GM12878 (cell line): Measurements from ENCODE around the gene MAL. TPM values are rescaled to one million over a fixed set of nuclear protein-coding genes. Genes with fewer than 3 reads are reported as not detected.

Experiments used
- ATAC-seq: fragments of 200-7000 bp; cut with Tn5 transposase; 3 replicates; pipeline ENCODE4 v1.9.1; 2020; ENCODE audit warnings: mild to moderate bottlenecking, moderate library complexity
- BruUV-seq: library from RNA; stranded (reverse); fragments of 400-500 nt; replicated peaks from 2 replicates; lab custom pipeline; 2021; lab: Mats Ljungman, UMichigan
- CTCF ChIA-PET: fragments of 300-600 bp; sonication (Branson Sonifier 250); formaldehyde crosslinking; extraction: SDS; loops from one replicate; lab custom pipeline; 2021; ENCODE audit warnings: inconsistent platforms; lab: Yijun Ruan, JAX
- POLR2A ChIA-PET: fragments of 350-600 bp; formaldehyde crosslinking; extraction: SDS; loops from one replicate; lab custom pipeline; 2021; ENCODE audit warnings: inconsistent platforms; lab: Charles Lee
- RAD21 ChIA-PET: fragments of 300-600 bp; sonication (Branson Sonifier 250); formaldehyde crosslinking; loops from one replicate; lab custom pipeline; 2023; ENCODE audit warnings: antibody characterized with exemption; ENCODE audit not compliant: unreplicated experiment; lab: Charles Lee
- SMC1A ChIA-PET: fragments of 300-600 bp; sonication (Branson Sonifier 250); formaldehyde crosslinking; loops from one replicate; lab custom pipeline; 2023; ENCODE audit not compliant: unreplicated experiment, uncharacterized antibody; lab: Charles Lee
- DNase-seq: peaks from one replicate; pipeline ENCODE4 v3.0.0-alpha.2; 2011; ENCODE audit warnings: low read depth, low spot score
- FAIRE-seq: peaks from 3 replicates; lab custom pipeline; 2011; peaks lifted over from hg19 to GRCh38; lab: Jason Lieb, UNC
- H2AFZ ChIP-seq: 2 replicates; pipeline ENCODE4 v1.6.0; 2011; ENCODE audit warnings: low read depth, low read length, control low read depth; ENCODE audit not compliant: control insufficient read depth
- H3K27ac ChIP-seq: 2 replicates; pipeline ENCODE4 v1.5.1; 2011; ENCODE audit warnings: control low read depth; ENCODE audit not compliant: control insufficient read depth, insufficient read depth
- H3K27me3 ChIP-seq, 2 experiments: replicated peaks in 1 of 2; 2 replicates each; pipeline versions ENCODE4 v1.6.0 to v1.6.1; 2011; ENCODE audit warnings: low read length in 1 of 2; ENCODE audit not compliant: control insufficient read depth in 2 of 2, insufficient read depth in 2 of 2
- H3K36me3 ChIP-seq, 2 experiments: 2 replicates each; pipeline ENCODE4 v1.5.1; 2011; ENCODE audit warnings: low read length in 1 of 2; ENCODE audit not compliant: control insufficient read depth in 2 of 2, insufficient read depth in 2 of 2
- H3K4me1 ChIP-seq: 2 replicates; pipeline ENCODE4 v1.6.1; 2011; ENCODE audit warnings: mild to moderate bottlenecking, low read length, moderate library complexity, mixed read lengths; ENCODE audit not compliant: control insufficient read depth, insufficient read depth
- H3K4me2 ChIP-seq: 2 replicates; pipeline ENCODE4 v1.6.0; 2011; ENCODE audit warnings: control low read depth; ENCODE audit not compliant: control insufficient read depth, insufficient read depth
- H3K4me3 ChIP-seq: fragments of 200-600 bp; sonication (generic); 2 replicates; pipeline ENCODE4 v1.5.1; 2016
- H3K79me2 ChIP-seq: 2 replicates; pipeline ENCODE4 v1.6.0; 2011; ENCODE audit warnings: low read length; ENCODE audit not compliant: control insufficient read depth, insufficient read depth
- H3K9ac ChIP-seq: 2 replicates; pipeline ENCODE4 v1.8.0; 2011; ENCODE audit warnings: low read length, control low read depth, mixed read lengths; ENCODE audit not compliant: control insufficient read depth, insufficient read depth
- H3K9me3 ChIP-seq: replicated peaks from 3 replicates; pipeline ENCODE4 v1.5.1; 2011; ENCODE audit warnings: mild to moderate bottlenecking, low read length; ENCODE audit not compliant: control insufficient read depth, insufficient read depth
- H4K20me1 ChIP-seq: 2 replicates; pipeline ENCODE4 v1.6.0; 2011; ENCODE audit not compliant: control insufficient read depth, insufficient read depth
- ASH2L ChIP-seq: fragments of 300-600, 200-600 bp; sonication (generic); IDR thresholded peaks from 2 replicates; pipeline ENCODE4 v1.6.1; 2017; ENCODE audit warnings: low read depth, mild to moderate bottlenecking, borderline replicate concordance
- ATF7 ChIP-seq: fragments of 450-650 bp; IDR thresholded peaks from 2 replicates; pipeline ENCODE4 v1.6.1; 2016; ENCODE audit warnings: low read depth, mild to moderate bottlenecking
- IKZF2 ChIP-seq, 2 experiments: fragments of 450-650 bp; IDR thresholded peaks; 2 replicates each; pipeline ENCODE4 v1.6.1; 2017; ENCODE audit warnings: mild to moderate bottlenecking in 2 of 2, moderate library complexity in 2 of 2
- JUND ChIP-seq: IDR thresholded peaks from 2 replicates; pipeline ENCODE4 v1.6.1; 2012; ENCODE audit warnings: low read depth, mild to moderate bottlenecking, low read length, improper control_type of control experiment, moderate library complexity
- MXI1 ChIP-seq: fragments of 150-350 bp; IDR thresholded peaks from 2 replicates; pipeline ENCODE4 v1.6.1; 2011; ENCODE audit warnings: low read depth, mild to moderate bottlenecking, inconsistent platforms, low read length, improper control_type of control experiment
- MYC ChIP-seq: IDR thresholded peaks from 2 replicates; pipeline ENCODE4 v1.6.1; 2011; ENCODE audit warnings: mild to moderate bottlenecking, low read length, moderate library complexity, inconsistent platforms; ENCODE audit not compliant: insufficient read depth, insufficient replicate concordance, insufficient read length, severe bottlenecking
- NFYB ChIP-seq: IDR thresholded peaks from 2 replicates; pipeline ENCODE4 v1.6.1; 2011; ENCODE audit warnings: low read depth, mild to moderate bottlenecking, low read length, improper control_type of control experiment, moderate library complexity; ENCODE audit not compliant: insufficient read depth
- RCOR1 ChIP-seq: conservative IDR thresholded peaks from 2 replicates; pipeline ENCODE4 v1.6.1; 2012; ENCODE audit warnings: low read depth, low read length, improper control_type of control experiment
- SREBF1 ChIP-seq: IDR thresholded peaks from 2 replicates; pipeline ENCODE4 v1.6.1; 2012; ENCODE audit warnings: mild to moderate bottlenecking, low read length
- YBX1 ChIP-seq: fragments of 450-650 bp; IDR thresholded peaks from 2 replicates; pipeline ENCODE4 v1.6.1; 2016; ENCODE audit warnings: antibody characterized with exemption
- ZNF217 ChIP-seq: fragments of 450-650 bp; IDR thresholded peaks from 2 replicates; pipeline ENCODE4 v1.6.1; 2017; ENCODE audit warnings: antibody characterized with exemption, mild to moderate bottlenecking
- WGBS: methylation state at CpG from one replicate; pipeline ENCODE4 v1.1.6; 2016; ENCODE audit warnings: low lambda C conversion rate; ENCODE audit not compliant: insufficient replicate concordance, insufficient coverage; ENCODE audit errors: missing lambda C conversion rate; 5-methylcytosine and 5-hydroxymethylcytosine counted together
- in situ Hi-C: fragments of 300-500 bp; cut with MboI; formaldehyde crosslinking; loops from 9 replicates; pipeline ENCODE4 v1.14.3; 2018; ENCODE audit warnings: mixed read lengths
- intact Hi-C: fragments of 100-400 bp; cut with micrococcal nuclease; formaldehyde crosslinking; loops from one replicate; pipeline ENCODE4 v1.14.2; 2022; ENCODE audit not compliant: unreplicated experiment
- polyA plus RNA-seq, 11 experiments: library from polyadenylated mRNA; depleted of rRNA in 4 of 11; unstranded in 6 of 11; stranded (reverse) in 5 of 11; fragments of >200 nt; fragmentation: Nextera tagmentation in 4 of 11; fragmentation: Illumina TruSeq in 1 of 11; extraction: Ambion mirVana in 4 of 11; extraction: Trizol in 1 of 11; gene quantifications; 1 replicate in 1 of 11; 2 replicates in 10 of 11; pipeline versions ENCODE4 v1.2.1 to v1.2.3, GENCODE V29; 2011 to 2016; ENCODE audit warnings: inconsistent platforms in 2 of 11, missing spikeins in 2 of 11, low read depth in 1 of 11
- total RNA-seq, 4 experiments: library from RNA; depleted of rRNA in 3 of 4; stranded (reverse); fragments of >200 nt in 3 of 4; fragmentation: Illumina TruSeq in 1 of 4; extraction: Trizol in 1 of 4; gene quantifications; 2 replicates each; pipeline versions ENCODE4 v1.2.1 to v1.2.3, GENCODE V29; 2013 to 2021
- TF ChIP-seq, protein P1 (sequence below): fragments of 450-650 bp; IDR thresholded peaks from 2 replicates; pipeline ENCODE4 v1.6.1; 2016; ENCODE audit warnings: mild to moderate bottlenecking
- TF ChIP-seq, protein P2 (sequence below): fragments of 450-650 bp; IDR thresholded peaks from 2 replicates; pipeline ENCODE4 v1.6.1; 2017; ENCODE audit warnings: mild to moderate bottlenecking, low read depth, inconsistent platforms; ENCODE audit not compliant: poor library complexity, severe bottlenecking
- TF ChIP-seq, protein P3 (sequence below): IDR thresholded peaks from 2 replicates; pipeline ENCODE4 v1.6.1; 2012; ENCODE audit warnings: low read depth, low read length, improper control_type of control experiment
- TF ChIP-seq, protein P4 (sequence below): fragments of 450-650 bp; IDR thresholded peaks from 2 replicates; pipeline ENCODE4 v1.6.1; 2016; ENCODE audit warnings: mild to moderate bottlenecking

MAL gene
- total and polyA plus RNA-seq, 10 of the 15 experiments (the other 5 are each of a cell fraction or from before 2014, with no cell fraction given), result 1.3 to 4.5 (median 1.7) TPM

DNA sequence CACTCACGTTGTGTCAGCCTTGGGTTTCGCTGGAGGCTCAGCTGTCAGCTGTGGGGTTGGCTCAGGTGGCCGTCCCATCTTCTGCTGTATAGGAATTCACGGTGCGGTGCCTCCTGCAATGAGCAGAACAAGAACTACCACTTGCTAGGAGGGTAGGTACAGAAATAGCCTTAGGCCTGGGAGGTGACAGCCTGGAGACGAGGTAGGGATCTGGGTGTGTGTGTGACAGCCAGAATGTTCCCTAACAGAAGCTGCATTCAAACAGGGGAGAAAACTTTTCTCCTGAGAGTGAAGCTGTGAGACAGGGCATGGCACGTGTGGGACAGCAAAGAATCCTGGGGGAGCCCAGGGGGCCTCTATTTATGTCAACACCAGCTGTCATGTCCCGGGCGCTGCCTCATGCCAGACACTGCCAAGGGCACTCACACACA is 8.4 kb upstream of the MAL start:
- WGBS, result 25% methylated on average over 9 of the region's 9 CpGs
- H2AFZ ChIP-seq, result no peak overlapping the region
- H3K4me3 ChIP-seq, result no peak overlapping the region
- ChIA-PET RAD21 (no interaction called here), CTCF (interaction anchor here (1.9 kb wide), 1 partner anchor 31 kb away, joined by 6 read pairs; no protein-coding TSS in a partner anchor), SMC1A (interaction anchor here (0.6 kb wide), 1 partner anchor 15 kb away, joined by 3 read pairs; no protein-coding TSS in a partner anchor), POLR2A (no interaction called here)
- intact Hi-C loops, result no loop called here
- no peak for FAIRE-seq
- no peak overlapping the region for H3K27ac ChIP-seq
- H3K4me2 ChIP-seq, result no peak overlapping the region
- no peak for ATAC-seq
- no peaks in the 10 kb centered on the region for H3K36me3 ChIP-seq
- TF ChIP-seq RCOR1, result no peak
- no peak for TF ChIP-seq MXI1
- no peak for TF ChIP-seq SREBF1
- no peak for TF ChIP-seq IKZF2 (IDR thresholded peaks at IDR 0.05)
- TF ChIP-seq, protein P1, sequence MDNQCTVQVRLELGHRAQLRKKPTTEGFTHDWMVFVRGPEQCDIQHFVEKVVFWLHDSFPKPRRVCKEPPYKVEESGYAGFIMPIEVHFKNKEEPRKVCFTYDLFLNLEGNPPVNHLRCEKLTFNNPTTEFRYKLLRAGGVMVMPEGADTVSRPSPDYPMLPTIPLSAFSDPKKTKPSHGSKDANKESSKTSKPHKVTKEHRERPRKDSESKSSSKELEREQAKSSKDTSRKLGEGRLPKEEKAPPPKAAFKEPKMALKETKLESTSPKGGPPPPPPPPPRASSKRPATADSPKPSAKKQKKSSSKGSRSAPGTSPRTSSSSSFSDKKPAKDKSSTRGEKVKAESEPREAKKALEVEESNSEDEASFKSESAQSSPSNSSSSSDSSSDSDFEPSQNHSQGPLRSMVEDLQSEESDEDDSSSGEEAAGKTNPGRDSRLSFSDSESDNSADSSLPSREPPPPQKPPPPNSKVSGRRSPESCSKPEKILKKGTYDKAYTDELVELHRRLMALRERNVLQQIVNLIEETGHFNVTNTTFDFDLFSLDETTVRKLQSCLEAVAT, result no peak
- TF ChIP-seq YBX1, result no peak
- no peak for TF ChIP-seq ATF7
- TF ChIP-seq MYC, result no peak
- TF ChIP-seq, protein P2, sequence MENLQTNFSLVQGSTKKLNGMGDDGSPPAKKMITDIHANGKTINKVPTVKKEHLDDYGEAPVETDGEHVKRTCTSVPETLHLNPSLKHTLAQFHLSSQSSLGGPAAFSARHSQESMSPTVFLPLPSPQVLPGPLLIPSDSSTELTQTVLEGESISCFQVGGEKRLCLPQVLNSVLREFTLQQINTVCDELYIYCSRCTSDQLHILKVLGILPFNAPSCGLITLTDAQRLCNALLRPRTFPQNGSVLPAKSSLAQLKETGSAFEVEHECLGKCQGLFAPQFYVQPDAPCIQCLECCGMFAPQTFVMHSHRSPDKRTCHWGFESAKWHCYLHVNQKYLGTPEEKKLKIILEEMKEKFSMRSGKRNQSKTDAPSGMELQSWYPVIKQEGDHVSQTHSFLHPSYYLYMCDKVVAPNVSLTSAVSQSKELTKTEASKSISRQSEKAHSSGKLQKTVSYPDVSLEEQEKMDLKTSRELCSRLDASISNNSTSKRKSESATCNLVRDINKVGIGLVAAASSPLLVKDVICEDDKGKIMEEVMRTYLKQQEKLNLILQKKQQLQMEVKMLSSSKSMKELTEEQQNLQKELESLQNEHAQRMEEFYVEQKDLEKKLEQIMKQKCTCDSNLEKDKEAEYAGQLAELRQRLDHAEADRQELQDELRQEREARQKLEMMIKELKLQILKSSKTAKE, result no peak
- TF ChIP-seq, protein P3, sequence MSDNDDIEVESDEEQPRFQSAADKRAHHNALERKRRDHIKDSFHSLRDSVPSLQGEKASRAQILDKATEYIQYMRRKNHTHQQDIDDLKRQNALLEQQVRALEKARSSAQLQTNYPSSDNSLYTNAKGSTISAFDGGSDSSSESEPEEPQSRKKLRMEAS, result no peak
- TF ChIP-seq, protein P4, sequence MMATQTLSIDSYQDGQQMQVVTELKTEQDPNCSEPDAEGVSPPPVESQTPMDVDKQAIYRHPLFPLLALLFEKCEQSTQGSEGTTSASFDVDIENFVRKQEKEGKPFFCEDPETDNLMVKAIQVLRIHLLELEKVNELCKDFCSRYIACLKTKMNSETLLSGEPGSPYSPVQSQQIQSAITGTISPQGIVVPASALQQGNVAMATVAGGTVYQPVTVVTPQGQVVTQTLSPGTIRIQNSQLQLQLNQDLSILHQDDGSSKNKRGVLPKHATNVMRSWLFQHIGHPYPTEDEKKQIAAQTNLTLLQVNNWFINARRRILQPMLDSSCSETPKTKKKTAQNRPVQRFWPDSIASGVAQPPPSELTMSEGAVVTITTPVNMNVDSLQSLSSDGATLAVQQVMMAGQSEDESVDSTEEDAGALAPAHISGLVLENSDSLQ, result no peak
- TF ChIP-seq ASH2L, result no peak
- TF ChIP-seq ZNF217, result no peak
- TF ChIP-seq NFYB, result no peak
- TF ChIP-seq JUND, result no peak
- no peaks in the 10 kb centered on the region for H4K20me1 ChIP-seq
- H3K79me2 ChIP-seq, result no peaks in the 10 kb centered on the region
- DNase-seq, result no peak
- no TSS peak for BruUV-seq
- no peak overlapping the region for H3K9ac ChIP-seq
- in situ Hi-C loops, result no loop called here
- H3K27me3 ChIP-seq, result no peaks in the 10 kb centered on the region
- peaks cover 26% of the 10 kb centered on the region for H3K4me1 ChIP-seq
- H3K9me3 ChIP-seq, result no peaks in the 10 kb centered on the region
